CD4-positive, alpha-beta T cell treated with Interleukin-15 for 1 hour (primary cell): ENCODE data around the gene CD101.
"Not testable (repeated sequence)": the region's sequence is repeated elsewhere in the genome, so short reads cannot be mapped to it uniquely, and the experiment has no call there.

Source experiments
- DNase-seq: peaks from one replicate; pipeline ENCODE4 v3.0.0-alpha.2; 2020

Gene CD101, protein sequence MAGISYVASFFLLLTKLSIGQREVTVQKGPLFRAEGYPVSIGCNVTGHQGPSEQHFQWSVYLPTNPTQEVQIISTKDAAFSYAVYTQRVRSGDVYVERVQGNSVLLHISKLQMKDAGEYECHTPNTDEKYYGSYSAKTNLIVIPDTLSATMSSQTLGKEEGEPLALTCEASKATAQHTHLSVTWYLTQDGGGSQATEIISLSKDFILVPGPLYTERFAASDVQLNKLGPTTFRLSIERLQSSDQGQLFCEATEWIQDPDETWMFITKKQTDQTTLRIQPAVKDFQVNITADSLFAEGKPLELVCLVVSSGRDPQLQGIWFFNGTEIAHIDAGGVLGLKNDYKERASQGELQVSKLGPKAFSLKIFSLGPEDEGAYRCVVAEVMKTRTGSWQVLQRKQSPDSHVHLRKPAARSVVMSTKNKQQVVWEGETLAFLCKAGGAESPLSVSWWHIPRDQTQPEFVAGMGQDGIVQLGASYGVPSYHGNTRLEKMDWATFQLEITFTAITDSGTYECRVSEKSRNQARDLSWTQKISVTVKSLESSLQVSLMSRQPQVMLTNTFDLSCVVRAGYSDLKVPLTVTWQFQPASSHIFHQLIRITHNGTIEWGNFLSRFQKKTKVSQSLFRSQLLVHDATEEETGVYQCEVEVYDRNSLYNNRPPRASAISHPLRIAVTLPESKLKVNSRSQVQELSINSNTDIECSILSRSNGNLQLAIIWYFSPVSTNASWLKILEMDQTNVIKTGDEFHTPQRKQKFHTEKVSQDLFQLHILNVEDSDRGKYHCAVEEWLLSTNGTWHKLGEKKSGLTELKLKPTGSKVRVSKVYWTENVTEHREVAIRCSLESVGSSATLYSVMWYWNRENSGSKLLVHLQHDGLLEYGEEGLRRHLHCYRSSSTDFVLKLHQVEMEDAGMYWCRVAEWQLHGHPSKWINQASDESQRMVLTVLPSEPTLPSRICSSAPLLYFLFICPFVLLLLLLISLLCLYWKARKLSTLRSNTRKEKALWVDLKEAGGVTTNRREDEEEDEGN

DNA sequence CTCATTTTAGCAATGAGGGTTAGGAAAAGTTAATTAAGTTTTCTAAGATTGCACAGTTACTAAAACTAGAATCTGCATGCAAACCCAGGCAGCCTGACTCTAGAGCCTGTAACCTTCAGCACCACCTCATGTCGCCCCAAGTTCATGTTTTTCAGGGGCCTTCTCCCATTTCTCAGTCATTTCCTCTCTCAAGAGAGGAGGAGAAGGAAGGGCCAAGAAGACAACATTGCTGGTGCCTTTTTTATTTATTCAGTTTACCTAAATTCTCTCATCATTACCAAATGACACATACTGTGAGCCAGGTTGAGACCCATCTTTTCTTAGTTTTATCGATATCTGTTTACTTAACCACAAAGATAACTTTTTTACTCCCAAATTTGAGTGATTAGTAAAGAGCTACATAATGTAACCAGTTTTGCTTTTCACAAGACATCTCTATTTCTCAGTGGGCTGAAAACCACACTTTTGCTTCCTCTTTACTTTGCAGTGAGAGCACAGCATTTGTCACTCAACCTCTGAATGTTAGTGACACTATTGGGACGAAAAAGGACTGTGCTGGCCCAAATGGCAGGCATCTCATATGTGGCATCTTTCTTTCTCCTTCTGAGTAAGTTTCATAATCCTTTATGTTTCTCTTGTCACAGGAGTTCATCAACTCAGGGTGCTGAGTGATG lies at the start of gene CD101:
CD101 (plus strand) TSS at position 507 of the 674 bp plus-strand sequence; CDS start at position 565, 58 bp downstream.
- no peak for DNase-seq

GRCh38 chr1:116952738-116953275 lies 48.8 kb upstream of the CD101 start:
- DNase-seq = no peak

- DNase-seq = no peak
These were observed 47.1 kb upstream of the CD101 start for GRCh38 chr1:116954440-116954839.

- no peak for DNase-seq
These were observed 45.2 kb upstream of the CD101 start for GRCh38 chr1:116956378-116956777.

GRCh38 chr1:116957646-116958045 lies 43.9 kb upstream of the CD101 start:
- no peak for DNase-seq

GRCh38 chr1:116958110-116958509 lies 43.5 kb upstream of the CD101 start:
- no peak for DNase-seq

DNA sequence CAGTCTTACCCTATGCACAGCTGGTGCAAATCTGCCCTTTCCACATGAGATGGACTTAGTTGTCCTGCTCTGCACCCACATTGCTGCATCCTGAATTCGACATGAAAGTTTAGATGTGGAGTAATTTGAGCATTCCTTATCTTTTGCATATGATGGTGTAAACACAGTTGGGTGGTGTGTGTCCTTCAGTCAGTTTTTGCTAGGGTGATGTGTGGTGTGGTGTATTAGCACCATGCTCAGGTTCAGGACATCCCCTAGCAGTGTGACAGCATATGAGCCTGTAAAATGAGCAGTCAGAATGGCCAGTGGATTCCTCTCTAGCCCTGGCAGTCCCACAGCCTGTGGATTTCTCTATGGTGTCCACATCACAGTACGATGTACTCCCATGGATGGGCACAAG lies 42.6 kb upstream of the CD101 start:
- DNase-seq = no peak

- DNase-seq = no peak
These were observed 40.0 kb upstream of the CD101 start for GRCh38 chr1:116961606-116962005.

GRCh38 chr1:116962987-116963639 lies 38.4 kb upstream of the CD101 start:
- DNase-seq = no peak

DNA sequence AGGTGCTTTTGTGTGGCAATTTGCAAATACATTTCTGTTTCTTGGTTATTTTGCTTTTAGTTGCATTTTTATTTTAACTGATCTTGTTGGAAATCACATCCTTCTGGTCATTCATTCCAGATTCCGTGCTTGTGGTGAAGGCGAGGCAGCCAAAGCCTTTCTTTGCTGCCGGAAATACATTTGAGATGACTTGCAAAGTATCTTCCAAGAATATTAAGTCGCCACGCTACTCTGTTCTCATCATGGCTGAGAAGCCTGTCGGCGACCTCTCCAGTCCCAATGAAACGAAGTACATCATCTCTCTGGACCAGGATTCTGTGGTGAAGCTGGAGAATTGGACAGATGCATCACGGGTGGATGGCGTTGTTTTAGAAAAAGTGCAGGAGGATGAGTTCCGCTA lies 34.8 kb upstream of the CD101 start:
- DNase-seq = no peak

- no peak for DNase-seq
These were observed 32.8 kb upstream of the CD101 start for GRCh38 chr1:116968724-116969123.

GRCh38 chr1:116971258-116971860 lies 30.2 kb upstream of the CD101 start:
- no peak for DNase-seq

GRCh38 chr1:116971965-116972673 lies 29.4 kb upstream of the CD101 start:
- no peak for DNase-seq

DNA sequence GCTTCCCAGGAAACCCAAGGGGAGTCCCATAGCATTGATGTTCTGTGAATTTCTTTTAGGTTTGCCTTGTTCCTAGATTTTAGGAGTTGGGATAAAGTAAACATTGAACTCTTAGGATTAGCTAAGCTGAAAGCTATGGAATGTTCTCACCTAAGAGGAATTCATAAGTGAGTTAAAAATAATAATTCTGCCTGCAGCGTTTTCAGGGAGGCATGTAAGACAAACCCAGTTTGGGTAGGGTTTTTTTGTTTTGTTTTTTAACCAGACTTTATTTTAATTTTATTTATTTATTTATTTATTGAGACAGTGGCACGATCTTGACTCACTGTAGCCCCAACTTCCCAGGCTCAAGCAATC lies 28.9 kb upstream of the CD101 start:
- no peak for DNase-seq

DNA sequence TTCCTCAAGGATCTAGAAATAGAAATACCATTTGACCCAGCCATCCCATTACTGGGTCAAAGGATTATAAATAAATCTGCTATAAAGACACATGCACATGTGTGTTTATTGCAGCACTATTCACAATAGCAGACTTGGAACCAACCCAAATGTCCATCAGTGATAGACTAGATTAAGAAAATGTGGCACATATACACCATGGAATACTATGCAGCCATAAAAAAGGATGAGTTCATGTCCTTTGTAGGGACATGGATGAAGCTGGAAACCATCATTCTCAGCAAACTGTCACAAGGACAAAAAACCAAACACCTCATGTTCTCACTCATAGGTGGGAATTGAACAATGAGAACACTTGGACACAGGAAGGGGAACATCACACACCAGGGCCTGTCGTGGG lies 21.3 kb upstream of the CD101 start:
- not testable (repeated sequence) for DNase-seq

DNA sequence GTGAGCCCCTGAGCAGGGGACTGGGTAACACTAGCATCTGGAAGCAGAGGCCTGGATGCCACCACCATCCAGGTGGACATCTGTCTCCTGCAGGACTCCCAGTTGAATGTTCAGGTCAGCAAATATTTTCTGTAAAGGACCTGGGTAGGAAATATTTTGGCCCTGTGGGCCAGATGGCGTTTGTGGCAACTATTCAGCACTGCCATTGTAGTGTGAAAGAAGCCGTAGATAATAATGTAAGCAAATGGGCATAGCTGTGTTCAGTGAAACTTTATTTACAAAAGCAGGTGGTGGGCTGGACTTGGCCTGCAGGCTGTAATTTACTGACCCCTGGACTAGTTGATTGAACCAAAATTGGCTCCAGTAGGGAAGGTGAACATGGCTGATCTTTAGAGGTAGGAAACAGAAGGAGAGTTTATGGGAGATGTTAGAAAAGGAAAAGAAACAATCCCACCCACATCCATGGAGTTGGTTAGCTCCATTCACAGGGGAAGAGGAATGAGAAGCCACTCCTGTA lies 20.0 kb upstream of the CD101 start:
- no peak for DNase-seq

DNA sequence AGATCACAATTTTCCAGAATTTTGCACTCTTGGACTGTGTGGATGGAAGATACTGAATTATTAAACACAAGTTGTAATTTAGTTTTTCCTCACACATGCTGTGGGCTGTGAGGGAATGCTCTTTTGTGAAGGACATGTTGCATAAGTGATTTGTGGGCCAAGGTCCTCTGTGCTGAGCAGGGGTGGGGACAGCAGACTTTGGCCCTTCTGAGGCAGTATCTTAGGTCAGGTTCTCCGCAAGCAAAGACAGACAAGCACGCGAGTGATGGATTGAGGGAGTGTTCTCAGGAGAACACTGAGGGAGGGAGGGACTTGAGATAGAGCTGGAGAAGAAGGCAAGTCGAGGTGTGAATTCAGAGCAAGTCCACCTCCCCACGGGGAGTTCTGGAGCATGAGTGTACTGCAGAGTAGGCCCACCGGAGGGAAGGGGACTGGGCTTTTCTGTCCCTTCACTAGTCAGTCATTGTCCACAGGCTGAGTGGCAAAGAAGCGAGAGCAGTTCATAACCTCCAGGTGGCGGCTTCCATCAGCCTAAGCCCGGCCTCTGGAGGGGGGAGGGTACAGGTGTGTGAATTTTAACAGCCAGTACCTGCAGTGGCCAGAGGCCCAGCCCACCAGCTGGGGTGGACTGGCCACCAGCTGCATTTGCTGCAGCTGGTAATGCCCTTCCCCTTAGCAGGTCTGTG lies 19.1 kb upstream of the CD101 start:
- DNase-seq = no peak

- no peak for DNase-seq
These were observed 18.4 kb upstream of the CD101 start for GRCh38 chr1:116983112-116983511.

DNA sequence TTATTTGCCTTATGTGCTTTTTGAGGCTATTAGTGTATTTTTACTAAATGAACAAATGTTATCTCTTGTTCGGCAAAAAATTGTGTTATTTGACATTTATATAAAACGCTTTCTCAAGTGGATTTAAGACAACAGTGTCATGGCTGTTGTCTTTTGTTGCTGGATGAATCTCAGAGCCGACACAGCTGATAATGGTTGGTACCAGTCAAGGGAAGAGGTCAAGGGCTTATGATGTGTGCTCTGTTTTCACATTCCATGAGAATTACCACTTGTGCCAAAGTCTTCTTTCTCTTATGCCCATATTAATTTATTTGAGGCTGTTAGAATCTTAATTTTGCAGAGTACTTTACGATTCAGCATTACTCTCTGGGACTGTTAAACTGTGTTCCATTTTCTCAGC lies 17.9 kb upstream of the CD101 start:
- no peak for DNase-seq

GRCh38 chr1:116984406-116985160 lies 17.0 kb upstream of the CD101 start:
- no peak for DNase-seq
